DMS 273 treated with DMSO at 0.1 percent for 48 hours (cell line): ENCODE measurements around the gene ITSN1.

ENCODE experiments used
- DNase-seq: peaks from one replicate; lab custom pipeline; 2025; lab: John Stamatoyannopoulos, UW

The ITSN1 gene

GRCh38 chr21:33840771-33841170 lies 198.5 kb downstream of the ITSN1 start:
- DNase-seq, result no peak

DNA sequence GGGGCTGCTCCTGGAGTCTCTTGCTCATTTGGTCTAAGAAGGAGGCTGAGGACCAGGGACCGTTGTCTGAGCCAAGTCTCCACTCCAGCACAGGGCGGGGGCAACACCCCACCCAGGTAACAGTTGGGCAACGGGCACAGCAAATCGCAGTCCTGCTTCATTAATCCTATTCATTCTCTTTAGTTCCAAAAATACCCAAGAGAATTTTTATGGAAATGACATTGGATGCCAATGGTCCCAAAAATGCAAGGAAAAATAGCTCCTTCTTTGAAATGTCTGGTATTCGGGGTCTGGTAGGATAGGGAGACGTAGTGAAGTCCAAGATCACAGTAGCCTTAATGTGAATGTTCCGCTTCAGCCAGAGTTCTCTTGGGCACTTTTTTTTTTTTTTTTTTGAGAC lies 199.3 kb downstream of the ITSN1 start:
- DNase-seq, result no peak

GRCh38 chr21:33843216-33843615 lies 200.9 kb downstream of the ITSN1 start:
- DNase-seq, result no peak

DNA sequence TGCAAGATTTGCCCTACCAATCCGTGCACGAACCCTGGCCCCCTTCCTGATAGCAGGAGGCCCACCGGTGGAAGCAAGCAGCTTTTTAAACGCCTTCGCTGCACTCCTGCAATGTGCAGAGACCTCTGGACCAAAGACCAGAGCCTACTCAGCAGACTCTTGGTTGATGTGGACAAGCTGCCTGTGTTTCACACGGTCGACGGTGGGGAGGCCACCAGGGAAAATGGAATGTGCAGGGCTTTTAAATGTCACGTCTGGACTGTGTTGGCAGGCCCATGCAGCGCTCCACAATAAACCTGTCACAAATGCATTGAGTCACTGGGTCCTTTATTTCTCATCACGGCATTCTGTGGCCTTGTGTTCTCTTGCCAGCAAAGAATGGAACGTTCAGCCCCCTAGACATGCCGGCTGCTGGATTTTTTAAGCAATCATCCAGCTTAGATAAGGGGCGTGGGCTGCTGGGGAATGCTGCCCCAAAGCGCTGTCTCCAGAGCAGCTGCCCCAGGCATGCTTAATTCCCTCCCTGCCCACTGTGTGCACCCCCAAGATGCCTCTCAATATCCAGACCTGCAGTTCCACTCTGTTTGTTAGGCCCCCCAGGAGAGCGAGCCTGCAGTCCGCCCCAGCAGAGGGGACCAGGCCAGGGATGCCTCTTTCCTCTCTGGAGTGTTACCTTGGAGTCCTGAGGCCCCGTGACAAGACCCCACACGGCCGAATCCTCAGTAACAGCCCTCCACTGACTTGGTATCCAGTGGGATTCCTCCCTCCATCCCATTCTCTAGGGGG lies 202.0 kb downstream of the ITSN1 start:
- DNase-seq, result no peak

GRCh38 chr21:33844890-33845205 lies 202.5 kb downstream of the ITSN1 start:
- DNase-seq, result no peak

DNA sequence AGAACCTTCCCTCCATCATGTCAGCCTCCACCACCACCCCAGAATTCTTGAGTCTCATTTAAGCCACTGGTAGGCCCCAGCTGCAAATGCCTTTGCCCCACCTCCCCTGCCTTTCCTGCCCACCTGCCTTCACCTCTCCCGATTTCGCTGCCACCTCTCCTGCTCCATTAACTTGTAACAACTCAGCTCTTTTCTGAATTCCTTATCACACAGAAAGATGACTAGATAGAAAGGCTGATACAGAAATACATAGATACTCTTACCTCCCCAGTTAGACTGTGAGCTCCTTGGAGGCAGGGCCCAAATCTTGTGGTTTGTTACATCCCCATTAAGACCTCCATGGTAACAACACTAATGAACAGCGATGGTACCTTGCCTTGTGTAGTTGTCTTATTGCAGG lies 203.8 kb downstream of the ITSN1 start:
- DNase-seq, result no peak

GRCh38 chr21:33847588-33848248 lies 205.4 kb downstream of the ITSN1 start:
- DNase-seq, result no peak

- DNase-seq, result no peak
These were observed 206.1 kb downstream of the ITSN1 start for GRCh38 chr21:33848249-33848953.

GRCh38 chr21:33849834-33850233 lies 207.5 kb downstream of the ITSN1 start:
- DNase-seq, result no peak

GRCh38 chr21:33850401-33850800 lies 208.1 kb downstream of the ITSN1 start:
- no peak for DNase-seq

- DNase-seq, result no peak
These were observed 208.7 kb downstream of the ITSN1 start for GRCh38 chr21:33850985-33851384.

DNA sequence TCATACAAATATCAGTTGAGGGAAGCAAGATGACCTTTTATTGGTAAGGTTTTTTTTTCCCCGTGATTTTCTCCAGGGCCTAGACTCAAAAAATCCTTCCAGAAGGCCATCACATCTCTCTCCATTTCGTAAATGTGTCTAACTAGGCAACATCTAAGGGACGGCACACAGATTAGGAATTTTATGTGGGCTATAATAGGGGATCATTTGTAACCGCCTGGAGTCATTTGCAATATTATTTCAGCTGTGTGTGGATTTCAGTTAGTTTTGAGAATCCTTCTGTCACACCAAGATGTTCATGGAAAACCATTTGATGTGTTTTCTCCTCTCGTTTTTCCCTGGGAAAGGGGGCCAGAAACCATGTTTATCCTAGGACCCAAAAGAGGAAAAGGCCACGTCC lies 210.2 kb downstream of the ITSN1 start:
- no peak for DNase-seq

DNA sequence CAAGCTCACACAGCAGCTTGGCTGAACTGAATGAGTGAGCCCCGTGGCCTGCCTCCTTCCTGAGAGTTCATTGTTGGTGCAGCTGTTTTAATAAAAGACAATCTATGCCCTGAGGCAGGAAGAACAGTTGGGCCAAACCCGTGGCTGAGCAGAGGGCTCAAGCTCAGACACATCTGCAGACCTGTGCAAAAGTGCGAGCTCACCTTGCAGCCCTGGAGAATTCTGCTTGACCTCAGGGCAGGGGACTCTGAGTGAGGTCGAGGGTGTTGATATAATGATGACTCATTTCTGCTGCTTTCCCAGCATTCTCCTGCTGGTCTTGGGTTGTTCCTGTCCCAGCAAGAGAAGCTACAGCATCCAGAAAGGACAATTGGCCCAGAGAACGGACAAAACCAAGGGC lies 212.3 kb downstream of the ITSN1 start:
- no peak for DNase-seq

DNA sequence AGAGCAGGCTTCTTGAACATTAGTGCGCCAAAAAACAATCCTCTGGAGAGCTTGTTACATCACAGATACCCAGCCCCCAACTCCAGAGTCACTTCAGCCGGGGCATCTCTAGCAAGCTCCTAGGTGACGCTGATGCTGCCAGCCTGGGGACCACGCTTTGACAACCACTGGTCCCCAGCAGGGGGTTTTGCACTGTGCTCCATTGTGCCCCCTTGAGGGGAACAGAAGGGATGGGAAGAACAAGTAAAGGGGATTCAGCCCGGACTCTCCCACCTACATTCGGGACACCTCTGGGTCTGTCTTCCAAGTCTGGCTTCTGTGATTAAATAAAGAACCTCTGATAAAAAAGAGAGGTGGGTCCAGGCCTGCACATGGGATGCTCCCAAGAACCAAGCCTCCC lies 212.9 kb downstream of the ITSN1 start:
- DNase-seq, result no peak

GRCh38 chr21:33856893-33857527 lies 214.7 kb downstream of the ITSN1 start:
- peak; percentile 63 for DNase-seq

DNA sequence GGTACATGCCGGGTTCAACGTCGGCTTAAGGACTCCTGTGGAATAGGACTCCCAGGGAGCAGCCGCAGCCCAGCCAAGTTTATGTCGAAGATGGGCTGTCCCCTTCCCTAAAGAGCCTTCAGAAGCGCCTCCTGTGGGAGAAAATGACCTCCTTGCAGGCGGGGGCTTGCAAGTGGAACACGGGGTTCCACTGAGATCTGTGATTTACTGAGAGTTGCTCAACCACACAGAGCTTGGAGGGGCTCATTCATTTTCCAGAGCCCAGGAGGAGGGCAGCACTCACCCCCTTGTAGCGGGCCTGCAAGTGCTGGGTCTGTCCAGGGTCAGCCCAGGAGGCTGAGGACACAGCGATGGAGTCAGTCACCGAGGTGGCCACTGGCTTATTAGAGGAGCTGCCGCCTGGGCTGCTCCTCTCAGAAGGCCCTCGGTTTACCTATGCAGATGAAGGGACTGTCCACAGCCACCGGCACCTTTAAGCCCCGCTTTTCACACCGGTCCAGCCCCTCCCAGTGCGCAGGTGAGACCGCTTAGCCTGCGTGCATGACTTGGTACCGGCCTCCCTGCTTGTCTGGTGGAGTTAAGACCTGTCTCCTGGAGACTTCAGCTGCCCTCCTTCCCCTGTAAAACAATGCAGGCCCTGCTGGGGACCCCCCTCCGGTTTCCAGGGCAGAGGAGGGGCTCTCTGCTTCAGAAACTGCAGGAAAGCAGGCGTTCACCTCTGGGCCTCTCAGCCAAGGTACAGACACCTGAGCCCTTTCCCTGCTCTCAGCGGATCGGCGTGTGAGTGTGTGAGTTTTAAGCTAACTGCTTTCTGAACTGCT lies 215.8 kb downstream of the ITSN1 start:
- DNase-seq, result no peak

DNA sequence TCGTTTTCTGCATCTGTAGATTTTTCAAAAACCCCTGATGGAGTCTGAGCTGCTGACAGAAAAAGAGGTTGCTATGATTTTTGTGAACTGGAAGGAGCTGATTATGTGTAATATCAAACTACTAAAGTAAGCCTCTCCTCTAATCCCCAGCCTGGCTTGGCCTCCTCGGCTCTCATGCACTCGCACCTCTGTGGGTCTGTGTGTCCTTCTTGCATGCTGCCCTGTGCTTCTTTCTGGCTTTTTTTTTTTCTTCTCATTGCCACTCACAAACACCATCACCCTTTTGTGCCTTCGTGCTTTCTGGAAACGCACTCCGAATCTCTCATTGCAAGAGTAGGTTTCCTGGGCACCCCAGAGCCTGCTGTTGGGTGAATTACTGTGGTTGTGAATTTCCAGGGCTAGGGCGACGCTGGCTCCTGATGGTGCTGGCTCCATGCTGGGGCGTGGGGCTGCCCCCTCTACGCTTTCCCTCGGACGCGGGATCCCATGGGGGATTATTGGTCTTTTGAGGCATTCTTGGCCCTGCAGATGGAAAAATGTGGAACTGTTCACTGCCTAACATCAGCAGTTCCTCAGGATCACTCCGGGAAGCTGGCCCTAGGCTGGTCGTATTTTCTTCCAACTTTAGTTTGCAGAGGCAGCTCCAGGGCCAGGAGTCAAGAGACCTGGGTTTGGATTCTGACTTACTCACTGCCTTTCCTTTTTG lies 216.5 kb downstream of the ITSN1 start:
- DNase-seq, result no peak

GRCh38 chr21:33859373-33860102 lies 217.2 kb downstream of the ITSN1 start:
- no peak for DNase-seq

GRCh38 chr21:33860332-33860879 lies 218.1 kb downstream of the ITSN1 start:
- no peak for DNase-seq

DNA sequence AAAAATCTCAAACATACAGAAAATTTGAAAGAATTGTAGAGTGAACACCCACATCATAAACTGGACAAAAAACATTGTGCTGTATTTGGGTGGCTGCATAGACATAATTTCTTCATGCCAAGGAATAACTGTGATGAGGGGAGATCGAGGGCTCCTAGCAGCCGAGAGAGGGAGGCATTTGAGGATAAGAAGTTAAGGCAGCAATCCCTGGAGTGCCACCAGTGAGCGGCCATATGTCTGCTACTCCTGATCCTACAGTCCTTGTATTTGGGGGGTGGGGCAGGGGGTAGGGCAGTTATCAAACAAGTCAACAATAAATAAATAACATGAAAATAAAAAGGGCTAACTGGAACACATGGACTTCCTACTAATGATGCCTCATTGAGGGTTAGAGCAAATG lies 218.8 kb downstream of the ITSN1 start:
- DNase-seq, result no peak
